OCI-LY3 (cell line): Measurements from ENCODE around the gene GSG1.

Experiments
- CTCF ChIP-seq: fragments of 200-600, 300-600 bp; sonication (generic); IDR thresholded peaks from 2 replicates; pipeline ENCODE4 v1.5.1; 2014; ENCODE audit warnings: antibody characterized with exemption, low read length, low read depth
- EZH2phosphoT487 ChIP-seq: fragments of 200-600 bp; shearing (Covaris generic); IDR thresholded peaks from 2 replicates; pipeline ENCODE4 v1.6.1; 2018; ENCODE audit warnings: antibody characterized with exemption, mixed run types, low read depth

GRCh38 chr12:13087766-13088165 is 15.7 kb downstream of the GSG1 start:
- TF ChIP-seq CTCF (no peak), EZH2phosphoT487 (no peak)
